GM21390 (cell line): ENCODE measurements around the gene GNG14.
A peak's percentile ranks its signal among the peaks of the same experiment; 100 is the strongest.
"Not testable (repeated sequence)": the region's sequence is repeated elsewhere in the genome, so short reads cannot be mapped to it uniquely, and the experiment has no call there.

Source experiments
- ATAC-seq: cut with Tn5 transposase; IDR thresholded peaks from one replicate; pipeline ENCODE4 v1.9.1; 2021; ENCODE audit not compliant: unreplicated experiment

The GNG14 gene

DNA sequence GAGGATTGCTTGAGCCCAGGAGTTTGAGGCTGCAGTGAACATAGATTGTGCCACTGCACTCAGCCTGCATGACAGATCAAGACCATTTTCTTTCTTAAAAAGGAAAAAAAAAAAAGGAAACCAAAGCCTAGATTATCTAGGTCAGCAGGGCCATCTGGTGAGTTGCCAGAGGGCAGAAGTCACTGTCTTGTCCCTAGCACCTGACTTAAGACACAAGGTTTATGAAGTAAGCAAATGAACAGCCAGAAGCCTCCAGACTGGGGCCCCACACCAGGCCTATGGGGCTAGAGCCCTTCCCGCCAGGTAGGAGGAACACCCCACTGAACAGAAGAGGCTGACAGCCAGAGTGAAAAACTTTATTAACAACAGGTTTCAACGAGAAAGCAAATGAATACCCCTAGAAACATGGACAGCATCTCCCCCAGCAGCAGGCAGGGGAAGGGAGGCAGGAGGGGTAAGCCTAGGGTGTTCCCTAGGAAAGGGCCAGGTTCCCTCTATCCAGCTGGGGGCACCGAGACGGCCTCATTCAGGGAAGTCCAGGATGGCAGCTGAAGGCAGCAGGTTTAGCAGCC is 20.0 kb upstream of the GNG14 start:
- no peak for ATAC-seq

DNA sequence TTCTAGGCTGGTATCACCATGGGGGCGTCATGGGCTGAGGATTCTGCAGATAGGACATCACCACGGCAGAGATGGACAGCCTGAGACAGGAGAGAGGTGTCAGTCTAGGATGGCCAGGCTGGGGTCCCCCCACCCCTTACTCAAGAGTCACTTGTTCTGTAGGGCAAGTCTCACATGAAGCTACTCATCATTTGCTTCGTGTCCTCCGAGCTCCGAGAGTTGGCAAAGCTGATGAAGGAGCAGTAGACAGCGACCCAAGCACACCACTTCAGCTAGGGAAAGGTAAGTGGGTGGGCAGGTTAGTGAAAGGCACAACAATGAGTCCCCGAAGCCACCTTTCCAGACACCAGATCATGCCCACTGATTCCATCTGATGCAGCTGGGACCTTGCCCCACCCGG is 19.5 kb upstream of the GNG14 start:
- no peak for ATAC-seq

DNA sequence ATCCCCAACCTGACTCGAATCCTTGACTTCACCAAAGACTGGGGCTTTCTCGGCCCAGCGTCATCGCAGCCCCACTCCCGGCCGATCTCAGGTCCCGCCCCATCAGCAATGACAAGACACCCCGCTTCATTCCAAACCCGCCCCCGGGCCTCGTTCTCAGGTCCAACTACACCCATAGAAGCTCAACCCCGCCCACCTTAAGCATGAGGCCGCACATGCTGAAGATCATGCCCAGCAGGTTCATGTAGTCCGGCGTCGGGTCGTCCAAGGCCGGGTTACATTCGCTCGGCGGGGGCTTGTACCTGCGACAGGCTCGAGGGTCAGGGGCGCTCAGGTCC is 18.9 kb upstream of the GNG14 start:
- no peak for ATAC-seq

DNA sequence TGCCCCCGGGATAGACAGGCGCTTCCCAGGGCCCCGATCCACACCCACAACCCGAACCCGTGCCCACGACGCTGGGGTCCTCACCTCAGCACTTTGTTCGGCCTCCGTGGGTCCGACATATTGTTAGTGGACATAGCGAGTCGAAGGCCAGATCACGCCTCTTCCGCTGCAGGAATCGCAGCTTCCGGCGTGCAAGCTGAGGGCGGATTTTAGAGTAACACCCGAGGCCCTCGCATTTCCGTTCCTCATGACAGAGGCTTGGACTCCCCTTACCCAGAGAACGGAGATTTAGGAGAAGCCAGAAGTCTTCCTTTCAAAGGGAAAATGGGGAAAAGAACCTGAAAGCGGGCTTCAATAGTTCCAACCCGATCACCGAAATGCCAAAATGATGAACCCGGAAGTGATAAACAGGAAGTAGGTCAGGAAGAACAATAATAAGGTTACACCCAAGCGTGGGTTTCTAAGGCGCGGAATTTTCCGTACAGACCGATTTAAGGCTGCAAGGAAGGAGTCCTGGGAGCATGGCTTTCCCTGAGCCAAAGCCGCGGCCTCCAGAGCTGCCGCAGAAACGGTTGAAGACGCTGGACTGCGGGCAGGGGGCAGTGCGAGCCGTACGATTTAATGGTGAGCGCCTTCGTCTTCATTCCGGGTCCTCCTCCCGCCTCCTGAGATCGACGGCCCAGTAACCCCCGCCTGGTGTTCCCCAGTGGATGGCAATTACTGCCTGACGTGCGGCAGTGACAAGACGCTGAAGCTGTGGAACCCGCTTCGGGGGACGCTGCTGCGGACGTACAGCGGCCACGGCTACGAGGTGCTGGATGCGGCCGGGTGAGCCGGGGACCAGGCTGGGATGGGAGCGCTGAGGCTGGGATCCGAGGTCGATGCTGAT is 18.3 kb upstream of the GNG14 start:
- ATAC-seq: no peak

DNA sequence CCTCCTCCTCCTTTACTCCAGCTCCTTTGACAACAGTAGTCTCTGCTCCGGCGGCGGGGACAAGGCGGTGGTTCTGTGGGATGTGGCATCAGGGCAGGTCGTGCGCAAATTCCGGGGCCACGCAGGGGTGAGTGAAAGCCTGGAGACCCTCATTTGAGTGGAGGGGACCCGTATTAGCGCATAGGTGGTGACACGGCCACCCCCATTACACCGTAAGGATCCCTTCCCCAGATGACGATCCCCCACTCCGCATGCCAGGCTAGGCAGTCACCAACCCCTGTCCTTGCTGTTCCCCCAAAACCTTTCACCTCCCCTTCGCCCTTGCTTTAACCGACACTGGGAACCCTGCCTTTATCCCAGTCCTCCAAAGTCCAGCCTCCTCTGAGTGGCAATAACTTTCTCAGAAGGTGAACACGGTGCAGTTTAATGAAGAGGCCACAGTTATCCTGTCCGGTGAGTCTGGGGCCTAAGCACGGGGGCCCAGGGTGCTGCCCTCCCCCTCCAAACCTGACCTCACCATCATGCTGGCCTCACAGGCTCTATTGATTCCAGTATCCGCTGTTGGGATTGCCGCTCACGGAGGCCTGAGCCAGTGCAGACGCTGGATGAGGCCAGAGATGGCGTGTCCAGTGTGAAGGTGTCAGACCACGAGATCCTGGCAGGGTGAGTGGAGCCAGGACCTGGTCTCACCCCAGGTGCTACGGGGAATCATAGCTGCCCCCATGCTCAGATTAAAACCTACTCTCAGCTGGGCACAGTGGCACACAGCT is 17.5 kb upstream of the GNG14 start:
- no peak for ATAC-seq

DNA sequence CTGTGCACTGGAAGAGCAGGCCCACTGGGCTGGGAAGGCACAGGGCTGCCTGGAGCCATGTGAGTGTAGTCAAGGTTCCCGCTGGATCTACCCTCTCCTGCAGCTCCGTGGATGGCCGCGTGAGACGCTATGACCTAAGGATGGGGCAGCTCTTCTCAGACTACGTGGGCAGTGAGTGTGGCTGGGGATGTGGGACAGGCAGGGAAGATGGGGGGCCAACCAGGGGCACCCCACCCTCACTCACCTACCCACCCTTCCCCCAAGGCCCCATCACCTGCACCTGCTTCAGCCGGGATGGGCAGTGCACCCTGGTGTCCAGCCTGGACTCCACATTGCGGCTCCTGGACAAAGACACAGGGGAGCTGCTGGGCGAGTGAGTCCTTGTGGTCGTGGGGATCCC is 15.1 kb upstream of the GNG14 start:
- no peak for ATAC-seq

DNA sequence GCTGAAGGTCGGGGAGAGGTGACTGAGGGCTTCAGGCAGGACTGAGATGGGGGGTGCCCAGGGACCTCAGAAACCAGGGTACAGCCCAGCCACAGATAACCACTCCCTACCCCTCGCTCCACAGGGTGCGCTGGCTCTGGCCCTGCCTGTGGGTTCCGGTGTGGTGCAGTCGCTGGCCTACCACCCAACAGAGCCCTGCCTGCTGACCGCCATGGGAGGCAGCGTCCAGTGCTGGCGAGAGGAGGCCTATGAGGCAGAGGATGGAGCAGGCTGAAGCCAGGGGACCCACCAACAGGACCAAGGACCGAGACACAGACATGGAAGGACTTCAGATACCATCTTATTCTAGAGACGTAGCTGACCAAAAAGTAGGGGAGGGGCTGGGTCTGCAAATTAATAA is 12.4 kb upstream of the GNG14 start:
- ATAC-seq: no peak

DNA sequence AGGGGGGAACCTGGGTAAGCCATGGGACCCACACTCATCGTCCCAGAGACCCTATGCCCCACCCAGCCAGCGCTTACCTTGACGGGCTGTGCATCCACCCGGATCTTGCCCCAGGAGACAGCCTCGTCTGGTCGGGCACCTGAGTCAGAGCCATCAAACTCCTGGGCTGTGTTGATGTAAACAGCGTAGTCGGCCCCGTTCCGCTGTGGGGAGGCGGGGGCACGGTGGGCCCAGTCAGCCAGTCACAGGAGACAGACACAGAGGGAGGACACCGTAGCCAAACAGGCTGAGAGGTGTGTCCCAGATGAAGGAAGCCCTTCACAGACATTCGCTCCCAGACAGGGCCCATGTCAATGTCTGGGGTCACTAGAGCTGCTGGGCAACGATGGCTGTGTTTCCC is 11.9 kb upstream of the GNG14 start:
- no peak for ATAC-seq

DNA sequence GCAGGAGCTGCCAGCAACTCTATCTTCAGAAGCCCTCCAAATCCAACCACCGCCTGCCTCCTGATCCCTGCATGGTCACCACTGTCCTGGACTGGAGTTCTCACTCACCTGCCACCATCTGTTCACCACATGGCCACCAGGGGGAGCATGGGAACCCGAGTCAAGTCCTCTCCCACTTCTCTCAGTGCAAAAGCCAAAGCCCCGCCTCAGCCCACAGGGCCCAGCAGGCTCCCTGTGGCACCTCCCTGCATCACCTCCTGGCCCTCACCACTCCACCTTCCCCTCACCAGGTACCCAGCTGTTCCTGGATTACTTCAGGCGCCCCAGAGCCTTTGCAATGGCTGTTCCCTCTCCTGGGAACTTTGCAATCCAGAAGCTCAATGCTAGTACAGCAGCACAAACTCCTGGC is 11.4 kb upstream of the GNG14 start:
- ATAC-seq: no peak

DNA sequence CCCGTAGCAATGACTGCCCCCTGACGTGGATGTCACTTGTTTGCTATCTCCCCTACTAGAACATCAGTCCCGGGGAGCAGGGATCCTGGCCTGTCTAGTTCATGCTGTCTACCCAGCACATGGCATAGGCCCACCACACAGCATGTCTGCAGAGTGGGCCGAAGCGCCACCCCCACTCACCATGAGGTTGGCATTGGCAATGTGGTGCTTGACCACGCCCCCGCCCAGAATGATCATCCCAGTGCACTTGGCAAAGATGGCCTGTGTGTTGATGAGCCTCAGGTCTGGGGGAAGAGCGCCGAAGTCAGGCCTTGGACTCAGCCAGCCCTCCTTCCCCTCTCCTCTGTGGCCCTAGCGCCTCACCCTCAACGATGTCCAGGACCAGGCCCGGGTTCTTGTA is 10.9 kb upstream of the GNG14 start:
- no peak for ATAC-seq

DNA sequence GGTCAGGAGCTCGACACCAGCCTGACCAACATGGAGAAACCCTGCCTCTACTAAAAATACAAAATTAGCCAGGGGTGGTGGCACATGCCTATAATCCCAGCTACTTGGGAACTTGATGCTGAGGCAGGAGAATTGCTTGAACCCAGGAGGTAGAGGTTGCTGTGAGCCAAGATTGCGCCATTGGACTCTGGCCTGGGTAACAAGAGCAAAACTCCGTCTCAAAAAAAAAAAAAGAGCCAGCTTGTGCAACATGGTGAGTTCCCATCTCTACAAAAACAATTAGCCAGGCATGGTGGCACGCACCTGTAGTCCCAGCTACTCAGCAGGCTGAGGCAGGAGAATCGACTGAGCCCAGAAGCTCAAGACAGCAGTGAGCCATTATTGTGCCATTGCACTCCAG is 9.8 kb upstream of the GNG14 start:
- not testable (repeated sequence) for ATAC-seq

DNA sequence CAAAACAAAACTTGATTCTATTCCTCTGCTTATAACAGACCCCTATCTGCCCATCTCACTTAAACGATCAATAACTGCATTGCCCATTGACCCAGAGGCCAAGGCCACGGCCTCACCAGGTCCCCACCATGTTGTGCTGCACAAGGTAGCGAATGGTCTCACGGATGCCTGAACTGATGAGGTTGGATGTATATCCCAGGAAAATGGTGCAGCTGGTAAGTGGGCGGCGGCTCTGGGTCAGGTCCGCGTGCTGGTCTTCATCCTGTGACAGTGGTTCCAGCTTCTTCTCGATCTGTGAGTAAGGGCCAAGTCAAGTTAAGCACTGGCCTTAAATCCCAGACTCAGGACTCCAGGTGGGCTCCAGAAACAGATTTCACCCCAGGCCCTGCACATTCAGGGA is 7.8 kb upstream of the GNG14 start:
- ATAC-seq: no peak

DNA sequence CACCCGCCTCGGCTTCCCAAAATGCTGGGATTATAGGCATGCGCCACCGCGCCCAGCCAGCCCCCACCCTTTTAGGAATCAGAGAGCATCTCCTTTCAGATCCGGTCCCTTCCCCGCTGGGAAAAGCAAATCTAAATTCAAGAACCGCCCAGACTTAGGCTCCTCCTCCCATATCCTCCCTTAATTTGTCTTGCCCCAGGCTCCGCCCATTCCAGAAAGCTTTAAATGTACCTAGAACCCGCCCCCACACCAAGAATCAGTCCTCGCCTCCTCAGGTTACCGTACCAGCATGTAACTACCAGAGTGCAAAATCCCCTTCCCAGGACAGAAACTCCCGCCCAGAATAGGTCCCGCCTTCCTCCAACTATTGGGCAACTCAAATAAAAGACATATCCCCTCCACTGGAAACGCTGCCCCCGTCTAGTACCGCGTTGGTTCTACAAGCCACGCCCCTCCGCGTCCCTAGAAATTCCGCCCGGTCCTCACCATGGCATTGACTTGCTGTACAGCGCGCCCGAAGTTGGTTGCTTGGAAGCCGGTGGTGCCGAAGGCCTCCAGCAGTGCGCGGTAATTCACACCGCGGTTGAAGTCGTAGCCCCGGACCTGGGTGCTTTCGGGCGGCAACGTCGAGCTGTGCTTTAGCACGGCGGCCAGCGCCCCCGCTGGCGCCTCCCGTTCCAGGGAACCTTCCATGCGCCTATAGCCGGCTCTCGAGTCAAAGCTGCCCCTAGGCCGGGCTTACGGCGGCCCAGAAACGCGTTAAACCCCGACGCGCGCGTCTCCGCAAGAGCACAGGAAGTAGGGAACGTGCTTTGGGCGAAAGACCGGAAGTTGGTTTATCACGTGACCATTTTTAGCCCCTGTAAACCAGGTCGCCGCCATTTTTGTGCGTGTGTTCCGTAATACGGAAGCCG is 6.5 kb upstream of the GNG14 start, which contains the start of gene DHPS:
TSS of gene DHPS (minus strand) at position 807 of the 914 bp plus-strand sequence. CDS start at position 693, 114 bp downstream.
- ATAC-seq: peak; percentile 52

DNA sequence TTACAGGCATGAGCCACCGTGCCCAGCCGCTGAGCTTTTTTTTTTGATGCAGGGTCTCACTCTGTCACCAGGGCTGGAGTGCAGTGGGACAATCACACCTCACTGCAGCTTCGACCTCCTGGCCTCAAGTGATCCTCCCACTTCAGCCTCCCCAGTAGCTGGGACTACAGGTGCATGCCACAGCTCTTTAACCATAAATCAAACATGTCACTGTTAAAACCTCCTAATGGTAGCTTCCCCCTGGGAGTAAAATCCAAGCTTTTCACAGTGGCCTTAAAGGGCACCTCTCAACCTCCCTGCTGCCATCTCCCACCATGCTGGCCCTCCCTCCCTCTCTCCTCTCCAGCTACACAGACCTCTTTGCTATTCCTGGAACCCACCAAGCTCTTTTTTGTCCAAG is 2.0 kb upstream of the GNG14 start:
- ATAC-seq: no peak

DNA sequence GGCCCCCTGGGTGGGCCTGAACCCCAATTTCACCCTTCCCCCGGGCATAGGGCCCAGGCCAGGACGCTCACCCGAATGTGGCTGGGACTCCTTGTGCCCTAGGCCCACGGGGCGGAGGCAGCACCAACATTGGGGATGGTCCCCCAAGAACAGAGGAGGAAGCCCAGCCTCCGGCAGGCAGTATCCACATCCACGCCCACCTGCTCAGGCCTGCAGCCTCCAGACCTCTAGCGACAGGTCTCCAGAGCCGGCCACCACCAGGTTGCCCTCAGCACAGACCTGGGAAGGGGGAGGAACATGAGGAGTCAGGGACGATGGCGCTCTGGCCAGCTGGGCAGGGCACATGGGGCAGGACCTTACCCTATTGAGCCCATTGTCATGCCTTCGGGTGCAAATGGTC is 1.2 kb downstream of the GNG14 start:
- ATAC-seq: no peak

DNA sequence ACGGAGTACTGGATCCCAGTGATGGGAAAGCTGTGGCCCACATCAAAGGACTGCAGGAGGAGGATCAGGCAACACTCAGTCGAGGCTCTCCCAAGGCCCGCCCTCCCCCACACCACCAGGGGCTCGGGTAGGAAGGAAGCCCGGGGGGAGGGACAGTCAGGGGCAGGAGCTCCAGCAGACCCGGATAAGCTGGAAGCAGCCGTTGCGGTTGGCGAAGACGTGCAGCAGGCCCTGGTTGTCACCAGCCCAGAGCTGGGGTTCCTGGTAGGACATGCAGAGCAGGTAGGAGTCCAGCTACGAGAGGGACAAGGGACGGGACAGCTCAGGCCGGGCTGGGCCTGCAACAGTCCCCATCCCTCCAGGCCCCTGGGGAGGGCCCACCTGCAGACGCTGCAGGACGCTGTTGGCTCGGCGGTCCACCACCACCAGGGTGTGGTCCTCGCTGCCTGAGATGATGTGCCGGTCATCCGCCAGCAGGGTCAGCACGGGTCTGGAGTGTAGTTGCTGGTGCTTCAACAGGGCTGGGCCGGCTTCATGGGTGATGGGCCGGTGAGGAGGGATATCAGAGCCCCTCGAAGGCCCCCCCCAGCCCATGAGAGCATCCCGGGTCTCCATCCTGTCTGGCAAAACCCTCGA is 1.9 kb downstream of the GNG14 start:
- no peak for ATAC-seq

DNA sequence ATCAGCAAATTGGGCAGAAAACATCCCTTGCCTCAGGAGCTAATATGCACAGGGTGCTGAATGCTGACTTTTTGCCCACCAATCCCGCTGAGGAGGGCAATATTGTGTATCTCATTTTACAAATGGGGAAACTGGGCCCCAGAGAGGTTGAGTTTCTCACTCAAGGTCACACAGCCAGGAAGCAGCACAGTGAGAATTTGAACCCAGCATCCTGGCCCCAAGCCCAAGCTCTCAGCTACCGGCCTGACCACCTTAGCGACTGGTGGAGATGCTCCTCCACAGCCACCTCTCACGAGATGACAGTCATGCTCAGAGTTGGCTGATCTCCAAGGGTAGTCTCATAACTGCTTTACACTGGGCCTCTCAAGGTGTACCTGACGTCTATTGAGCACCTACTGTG is 5.2 kb downstream of the GNG14 start:
- no peak for ATAC-seq

DNA sequence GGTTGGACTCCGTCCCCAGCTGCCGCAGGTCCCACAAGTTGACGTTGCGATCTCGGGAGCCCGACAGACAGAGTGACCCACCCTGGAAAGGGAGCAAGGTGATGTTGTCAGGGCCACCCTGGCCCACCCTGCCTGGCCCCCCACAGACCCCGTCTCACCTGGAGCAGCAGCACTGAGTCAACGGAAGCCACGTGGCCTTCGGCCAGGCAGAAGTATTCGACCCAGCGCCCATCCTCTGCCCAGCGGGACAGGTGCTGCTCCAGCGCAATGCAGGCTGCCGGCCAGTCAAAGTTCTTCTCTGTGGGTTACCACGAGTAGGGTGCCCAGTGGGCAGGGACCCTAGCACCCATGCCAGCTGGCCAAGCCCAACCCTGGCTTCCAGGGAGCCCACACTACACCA is 6.8 kb downstream of the GNG14 start:
- ATAC-seq: no peak

DNA sequence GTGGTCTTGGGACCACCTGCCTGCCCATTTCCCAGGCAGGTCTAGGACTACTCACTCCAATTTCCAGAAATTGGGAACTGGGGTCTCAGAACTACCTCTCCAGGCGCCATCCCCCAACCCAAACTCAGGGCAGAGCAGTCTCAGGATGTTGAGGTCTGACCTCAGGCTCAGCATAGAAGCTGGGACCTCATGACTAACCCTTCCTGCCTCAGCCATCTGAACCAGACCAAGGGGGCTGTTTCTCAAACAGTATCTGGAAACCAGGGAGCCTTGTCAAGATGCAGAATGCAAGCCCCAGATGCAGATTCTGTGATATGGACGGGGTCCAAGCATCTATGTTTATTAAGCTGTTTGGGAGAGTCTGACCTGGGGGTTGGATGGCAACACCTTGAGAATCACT is 7.3 kb downstream of the GNG14 start:
- ATAC-seq: no peak

DNA sequence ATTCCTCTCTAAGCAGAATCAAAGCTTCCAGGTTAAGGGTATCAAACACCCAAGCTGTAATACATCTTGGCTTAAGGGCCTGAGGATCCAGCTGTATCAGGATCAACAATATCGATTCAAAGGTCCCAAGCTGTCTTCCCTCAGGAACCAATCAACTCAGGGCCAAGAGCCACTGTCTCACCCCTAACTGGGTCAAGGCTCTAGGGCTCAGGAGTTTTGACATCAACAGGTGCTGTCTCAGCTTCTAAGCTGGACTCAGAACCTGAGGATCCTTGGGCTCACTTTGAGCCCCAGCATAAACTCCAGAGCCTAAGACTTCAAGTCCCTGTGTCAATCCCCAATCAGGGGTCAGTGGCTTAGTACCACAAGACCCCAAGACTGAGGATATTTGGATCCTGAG is 7.7 kb downstream of the GNG14 start:
- ATAC-seq: no peak

DNA sequence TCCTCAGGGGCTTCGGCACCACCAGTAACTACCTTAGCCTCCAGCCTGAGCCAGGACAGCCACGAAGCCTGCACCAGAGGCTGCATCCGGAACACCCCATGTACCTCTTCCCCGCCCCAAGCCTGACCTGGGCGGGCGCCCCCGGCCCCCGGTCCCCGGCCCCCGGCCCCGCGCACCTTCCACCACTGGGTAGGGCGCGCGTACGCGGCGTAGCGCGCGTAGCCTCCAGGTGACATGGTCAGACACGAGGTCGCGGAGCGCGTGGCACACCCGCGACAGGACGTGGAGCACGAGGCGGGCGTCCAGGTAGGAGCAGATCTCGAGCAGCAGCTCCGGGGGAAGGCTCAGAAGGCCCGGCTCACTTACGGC is 8.2 kb downstream of the GNG14 start:
- ATAC-seq: peak; percentile 24
